OCI-LY1 (cell line): ENCODE measurements around the gene DENND5B.

Source experiments
- H2AFZ ChIP-seq: fragments of 200-600 bp; sonication (generic), shearing (Covaris generic); 2 replicates; pipeline ENCODE4 v1.6.0; 2014; ENCODE audit warnings: antibody characterized with exemption, mild to moderate bottlenecking, low read length
- H3F3A ChIP-seq: fragments of 200-600 bp; sonication (generic), shearing (Covaris generic); 2 replicates; pipeline ENCODE4 v1.6.0; 2014; ENCODE audit warnings: mild to moderate bottlenecking, antibody characterized with exemption, low read length, moderate library complexity; ENCODE audit not compliant: insufficient read depth
- H3K27ac ChIP-seq: fragments of 200-600 bp; sonication (generic); 2 replicates; pipeline ENCODE4 v1.5.1; 2014; ENCODE audit warnings: low read length, mixed run types, mild to moderate bottlenecking, low read depth; ENCODE audit not compliant: poor library complexity, severe bottlenecking
- H3K27me3 ChIP-seq: fragments of 200-600 bp; sonication (generic); 2 replicates; pipeline ENCODE4 v1.6.0; 2014; ENCODE audit warnings: antibody characterized with exemption, mild to moderate bottlenecking, low read length, moderate library complexity; ENCODE audit not compliant: insufficient read depth
- H3K36me3 ChIP-seq: fragments of 200-600 bp; sonication (generic); 2 replicates; pipeline ENCODE4 v1.6.1; 2014; ENCODE audit warnings: mild to moderate bottlenecking, antibody characterized with exemption, low read length, moderate library complexity, mixed read lengths; ENCODE audit not compliant: insufficient read depth
- H3K4me1 ChIP-seq: fragments of 200-600 bp; sonication (generic); 2 replicates; pipeline ENCODE4 v1.5.1; 2014; ENCODE audit warnings: mild to moderate bottlenecking, low read length, moderate library complexity; ENCODE audit not compliant: insufficient read depth, severe bottlenecking
- H3K4me2 ChIP-seq: fragments of 200-600 bp; sonication (generic), shearing (Covaris generic); 2 replicates; pipeline ENCODE4 v1.6.1; 2014; ENCODE audit warnings: low read length
- H3K4me3 ChIP-seq: fragments of 200-600 bp; sonication (generic); 2 replicates; pipeline ENCODE4 v1.5.1; 2014; ENCODE audit warnings: low read length, low read depth, mild to moderate bottlenecking, mixed read lengths; ENCODE audit not compliant: poor library complexity, severe bottlenecking
- H3K79me2 ChIP-seq: fragments of 200-600 bp; shearing (Covaris generic); 2 replicates; pipeline ENCODE4 v1.6.1; 2016; ENCODE audit warnings: mixed run types, low read length, mixed read lengths; ENCODE audit not compliant: insufficient read depth
- H3K9ac ChIP-seq: fragments of 200-600 bp; sonication (generic), shearing (Covaris generic); 2 replicates; pipeline ENCODE4 v1.6.1; 2014; ENCODE audit warnings: mild to moderate bottlenecking, low read length, mixed read lengths
- H3K9me2 ChIP-seq: fragments of 200-600 bp; sonication (generic), shearing (Covaris generic); 2 replicates; pipeline ENCODE4 v1.6.1; 2014; ENCODE audit warnings: low read depth, mild to moderate bottlenecking, low read length, mixed read lengths
- H3K9me3 ChIP-seq: fragments of 200-600 bp; shearing (Covaris generic); 2 replicates; pipeline ENCODE4 v1.6.1; 2014; ENCODE audit warnings: low read length, mixed read lengths
- H4K20me1 ChIP-seq: fragments of 200-600 bp; sonication (generic), shearing (Covaris generic); 2 replicates; pipeline ENCODE4 v1.6.0; 2016; ENCODE audit warnings: mild to moderate bottlenecking, low read length; ENCODE audit not compliant: insufficient read depth
- EZH2 ChIP-seq: fragments of 200-600 bp; sonication (generic), shearing (Covaris generic); IDR thresholded peaks from 2 replicates; pipeline ENCODE4 v1.8.0; 2017; ENCODE audit warnings: borderline replicate concordance, mixed run types, mild to moderate bottlenecking, antibody characterized with exemption, low read length, moderate library complexity, mixed read lengths
- TF ChIP-seq, protein P1 (sequence below): fragments of 200-600 bp; sonication (generic), shearing (Covaris generic); IDR thresholded peaks from 2 replicates; pipeline ENCODE4 v1.5.1; 2017; ENCODE audit warnings: mild to moderate bottlenecking, antibody characterized with exemption, low read length, moderate library complexity, mixed read lengths

The DENND5B gene

DNA sequence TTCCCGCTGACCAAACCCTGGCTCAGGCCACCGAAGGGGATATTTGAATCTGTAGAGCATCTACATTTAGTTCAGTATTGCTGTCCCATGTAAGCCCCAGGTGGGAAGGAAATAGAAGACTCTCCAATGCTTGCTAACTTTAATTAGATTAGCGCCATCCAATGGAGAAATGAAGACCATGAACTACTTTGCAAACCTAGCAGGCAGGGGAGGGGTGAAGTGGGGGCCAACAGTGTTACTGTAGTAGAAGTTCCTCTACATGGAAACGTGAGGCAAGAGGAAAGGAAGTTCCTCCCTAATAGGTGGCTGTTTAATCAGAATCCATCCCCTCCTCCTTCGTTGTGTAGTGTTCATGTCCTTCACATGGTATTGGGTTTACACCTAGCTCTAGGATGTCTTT, 9.3 kb upstream of the DENND5B start:
- H3F3A ChIP-seq = 0 out of 2 replicates have a peak, but pooled peaks cover 2% of the 10 kb centered on the region
- H2AFZ ChIP-seq = no peak overlapping the region
- no peaks in the 10 kb centered on the region for H3K27me3 ChIP-seq
- no peak overlapping the region; the same call in 1 of the 2 replicates for H3K9ac ChIP-seq
- peak overlapping the region; percentile 29; the same call in 1 of the 2 replicates for H3K4me2 ChIP-seq
- no peaks in the 10 kb centered on the region for H3K9me3 ChIP-seq
- no peaks in the 10 kb centered on the region for H3K36me3 ChIP-seq
- H3K27ac ChIP-seq = peak overlapping the region; percentile 73
- no peaks in the 10 kb centered on the region for H3K79me2 ChIP-seq
- peaks cover 51% of the 10 kb centered on the region for H3K4me1 ChIP-seq
- no peak overlapping the region for H3K4me3 ChIP-seq
- no peaks in the 10 kb centered on the region for H4K20me1 ChIP-seq
- TF ChIP-seq EZH2 = no peak
- TF ChIP-seq, protein P1, sequence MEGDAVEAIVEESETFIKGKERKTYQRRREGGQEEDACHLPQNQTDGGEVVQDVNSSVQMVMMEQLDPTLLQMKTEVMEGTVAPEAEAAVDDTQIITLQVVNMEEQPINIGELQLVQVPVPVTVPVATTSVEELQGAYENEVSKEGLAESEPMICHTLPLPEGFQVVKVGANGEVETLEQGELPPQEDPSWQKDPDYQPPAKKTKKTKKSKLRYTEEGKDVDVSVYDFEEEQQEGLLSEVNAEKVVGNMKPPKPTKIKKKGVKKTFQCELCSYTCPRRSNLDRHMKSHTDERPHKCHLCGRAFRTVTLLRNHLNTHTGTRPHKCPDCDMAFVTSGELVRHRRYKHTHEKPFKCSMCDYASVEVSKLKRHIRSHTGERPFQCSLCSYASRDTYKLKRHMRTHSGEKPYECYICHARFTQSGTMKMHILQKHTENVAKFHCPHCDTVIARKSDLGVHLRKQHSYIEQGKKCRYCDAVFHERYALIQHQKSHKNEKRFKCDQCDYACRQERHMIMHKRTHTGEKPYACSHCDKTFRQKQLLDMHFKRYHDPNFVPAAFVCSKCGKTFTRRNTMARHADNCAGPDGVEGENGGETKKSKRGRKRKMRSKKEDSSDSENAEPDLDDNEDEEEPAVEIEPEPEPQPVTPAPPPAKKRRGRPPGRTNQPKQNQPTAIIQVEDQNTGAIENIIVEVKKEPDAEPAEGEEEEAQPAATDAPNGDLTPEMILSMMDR = peak; percentile 67
- no peaks in the 10 kb centered on the region for H3K9me2 ChIP-seq

DNA sequence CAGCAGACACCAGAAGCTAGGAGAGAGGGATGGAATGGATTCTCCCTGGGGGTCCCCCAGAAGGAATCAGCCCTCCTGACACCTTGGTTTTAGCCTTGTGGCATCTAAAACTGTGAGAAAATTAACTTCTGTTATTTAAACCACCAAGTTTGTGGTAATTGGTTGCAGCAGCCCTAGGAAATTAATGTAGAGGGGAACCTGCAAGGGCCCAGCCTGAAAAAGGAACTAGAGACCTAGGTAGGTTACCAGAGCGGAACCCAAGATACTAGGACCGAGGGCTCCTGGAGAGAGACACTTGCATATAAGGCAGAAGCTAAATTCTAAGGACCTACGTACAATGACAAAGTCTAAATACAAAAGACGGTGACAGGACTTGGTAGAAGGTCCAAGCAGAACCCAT, 8.1 kb upstream of the DENND5B start:
- Histone ChIP-seq H3K36me3 (no peaks in the 10 kb centered on the region), H3K9me2 (no peaks in the 10 kb centered on the region), H3K9me3 (no peaks in the 10 kb centered on the region), H2AFZ (no peak overlapping the region), H3K27ac (peak overlapping the region; percentile 73), H3K9ac (peak overlapping the region; percentile 2; the same call in 1 of the 2 replicates), H4K20me1 (no peaks in the 10 kb centered on the region), H3K79me2 (no peaks in the 10 kb centered on the region), H3K4me2 (peak overlapping the region; percentile 43), H3K27me3 (no peaks in the 10 kb centered on the region), H3F3A (no peaks in the 10 kb centered on the region), H3K4me1 (peaks cover 46% of the 10 kb centered on the region), H3K4me3 (no peak overlapping the region)
- TF ChIP-seq EZH2 = no peak
- TF ChIP-seq, protein P1 = no peak

DNA sequence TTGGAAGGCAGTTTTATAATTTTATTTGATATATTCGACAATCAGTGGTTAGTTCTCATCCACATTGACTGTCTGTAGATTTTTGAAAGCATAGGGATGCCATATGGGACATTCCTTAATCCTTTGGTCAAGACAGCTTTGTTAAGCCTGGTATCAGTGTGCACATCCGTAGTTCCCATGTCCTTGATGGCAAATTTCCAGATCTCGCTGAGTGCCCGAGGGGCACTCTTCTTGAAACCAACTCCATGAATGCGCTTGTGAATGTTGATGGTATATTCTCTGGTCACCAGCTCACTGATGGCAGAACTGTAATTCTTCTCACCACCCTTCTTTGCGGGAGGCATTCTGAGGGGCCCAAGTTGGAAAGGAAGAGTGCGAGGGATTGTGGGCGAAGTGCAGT, 6.1 kb upstream of the DENND5B start:
- Histone ChIP-seq H3K27ac (peak overlapping the region; percentile 3), H3K4me2 (no peak overlapping the region), H3K27me3 (no peaks in the 10 kb centered on the region), H3K9ac (no peak overlapping the region), H3K79me2 (no peaks in the 10 kb centered on the region), H3K9me3 (no peaks in the 10 kb centered on the region), H4K20me1 (no peaks in the 10 kb centered on the region), H3F3A (no peaks in the 10 kb centered on the region), H3K4me1 (peaks cover 35% of the 10 kb centered on the region), H2AFZ (no peak overlapping the region), H3K4me3 (no peak overlapping the region), H3K36me3 (no peaks in the 10 kb centered on the region), H3K9me2 (no peaks in the 10 kb centered on the region)
- TF ChIP-seq EZH2 = no peak
- TF ChIP-seq, protein P1 = no peak
